ENCODE results near the gene PDZD7. TPM values are rescaled to one million over a fixed set of nuclear protein-coding genes. Genes with fewer than 3 reads are reported as not detected.

PDZD7 gene
- total RNA-seq, 1 donor from 2014 or later: 0.26 TPM

DNA sequence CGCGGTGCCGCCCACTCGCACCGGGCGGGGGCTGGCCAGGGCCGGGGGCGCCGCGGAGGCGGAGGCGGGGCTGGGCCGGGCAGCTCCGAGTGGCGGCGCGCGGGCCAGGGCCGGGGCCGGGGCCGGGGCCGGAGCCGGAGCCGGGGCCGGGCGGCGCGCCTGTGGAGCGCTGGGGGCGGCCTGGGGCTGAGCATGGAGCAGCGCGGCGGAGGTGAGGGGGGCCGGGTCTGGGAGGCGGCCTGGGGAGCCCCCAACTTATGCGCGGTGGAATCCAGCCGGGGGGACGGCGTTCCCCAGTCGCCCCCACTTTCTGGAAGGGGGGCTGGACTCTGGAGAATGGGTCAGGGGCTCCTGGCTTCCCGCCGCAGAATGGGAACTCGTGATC, 31.2 kb downstream of the PDZD7 start, which contains the start of gene LZTS2:
Gene LZTS2, plus strand, starts transcription at position 67 of the 385 bp plus-strand sequence. CDS start 2,731 bp downstream, outside the sequence.
- Histone ChIP-seq H3K27me3 (ENCODE audit: control insufficient read depth, insufficient read depth, low read length) (no peaks in the 10 kb centered on the region), H3K36me3 (ENCODE audit: control insufficient read depth, insufficient read depth, low read length) (peaks cover 13% of the 10 kb centered on the region), H3K4me3 (ENCODE audit: low read depth, low read length) (peak within 1 kb of the TSS; percentile 97)
- no peak for DNase-seq (ENCODE audit: low read depth)
- TF ChIP-seq, protein P1, sequence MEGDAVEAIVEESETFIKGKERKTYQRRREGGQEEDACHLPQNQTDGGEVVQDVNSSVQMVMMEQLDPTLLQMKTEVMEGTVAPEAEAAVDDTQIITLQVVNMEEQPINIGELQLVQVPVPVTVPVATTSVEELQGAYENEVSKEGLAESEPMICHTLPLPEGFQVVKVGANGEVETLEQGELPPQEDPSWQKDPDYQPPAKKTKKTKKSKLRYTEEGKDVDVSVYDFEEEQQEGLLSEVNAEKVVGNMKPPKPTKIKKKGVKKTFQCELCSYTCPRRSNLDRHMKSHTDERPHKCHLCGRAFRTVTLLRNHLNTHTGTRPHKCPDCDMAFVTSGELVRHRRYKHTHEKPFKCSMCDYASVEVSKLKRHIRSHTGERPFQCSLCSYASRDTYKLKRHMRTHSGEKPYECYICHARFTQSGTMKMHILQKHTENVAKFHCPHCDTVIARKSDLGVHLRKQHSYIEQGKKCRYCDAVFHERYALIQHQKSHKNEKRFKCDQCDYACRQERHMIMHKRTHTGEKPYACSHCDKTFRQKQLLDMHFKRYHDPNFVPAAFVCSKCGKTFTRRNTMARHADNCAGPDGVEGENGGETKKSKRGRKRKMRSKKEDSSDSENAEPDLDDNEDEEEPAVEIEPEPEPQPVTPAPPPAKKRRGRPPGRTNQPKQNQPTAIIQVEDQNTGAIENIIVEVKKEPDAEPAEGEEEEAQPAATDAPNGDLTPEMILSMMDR (IDR thresholded peaks at IDR 0.05; ENCODE audit: insufficient read depth, low read length, severe bottlenecking): no peak
- no peak for FAIRE-seq

- Histone ChIP-seq H3K36me3 (ENCODE audit: control insufficient read depth, insufficient read depth, low read length) (peaks cover 15% of the 10 kb centered on the region), H3K4me3 (ENCODE audit: low read depth, low read length) (peak overlapping the region; percentile 97), H3K27me3 (ENCODE audit: control insufficient read depth, insufficient read depth, low read length) (no peaks in the 10 kb centered on the region)
- TF ChIP-seq, protein P1 (IDR thresholded peaks at IDR 0.05; ENCODE audit: insufficient read depth, low read length, severe bottlenecking): peak; percentile 93
- DNase-seq (ENCODE audit: low read depth) (peak; percentile 34), FAIRE-seq (no peak)
These were observed 31.8 kb downstream of the PDZD7 start for GRCh38 chr10:100998991-100999741.

- Histone ChIP-seq H3K4me3 (ENCODE audit: low read depth, low read length) (peak overlapping the region; percentile 97), H3K36me3 (ENCODE audit: control insufficient read depth, insufficient read depth, low read length) (peaks cover 10% of the 10 kb centered on the region), H3K27me3 (ENCODE audit: control insufficient read depth, insufficient read depth, low read length) (no peaks in the 10 kb centered on the region)
- TF ChIP-seq, protein P1 (IDR thresholded peaks at IDR 0.05; ENCODE audit: insufficient read depth, low read length, severe bottlenecking): no peak
- FAIRE-seq: no peak
- peak; percentile 64 for DNase-seq (ENCODE audit: low read depth)
These were observed 32.5 kb downstream of the PDZD7 start for GRCh38 chr10:100998183-100998990.

GRCh38 chr10:100997360-100998182, 33.4 kb downstream of the PDZD7 start:
- H3K27me3 ChIP-seq (ENCODE audit: control insufficient read depth, insufficient read depth, low read length): no peaks in the 10 kb centered on the region
- peaks cover 6% of the 10 kb centered on the region for H3K36me3 ChIP-seq (ENCODE audit: control insufficient read depth, insufficient read depth, low read length)
- peak overlapping the region; percentile 97 for H3K4me3 ChIP-seq (ENCODE audit: low read depth, low read length)
- FAIRE-seq (no peak), DNase-seq (ENCODE audit: low read depth) (peak; percentile 57)
- TF ChIP-seq, protein P1 (IDR thresholded peaks at IDR 0.05; ENCODE audit: insufficient read depth, low read length, severe bottlenecking): peak; percentile 97

DNA sequence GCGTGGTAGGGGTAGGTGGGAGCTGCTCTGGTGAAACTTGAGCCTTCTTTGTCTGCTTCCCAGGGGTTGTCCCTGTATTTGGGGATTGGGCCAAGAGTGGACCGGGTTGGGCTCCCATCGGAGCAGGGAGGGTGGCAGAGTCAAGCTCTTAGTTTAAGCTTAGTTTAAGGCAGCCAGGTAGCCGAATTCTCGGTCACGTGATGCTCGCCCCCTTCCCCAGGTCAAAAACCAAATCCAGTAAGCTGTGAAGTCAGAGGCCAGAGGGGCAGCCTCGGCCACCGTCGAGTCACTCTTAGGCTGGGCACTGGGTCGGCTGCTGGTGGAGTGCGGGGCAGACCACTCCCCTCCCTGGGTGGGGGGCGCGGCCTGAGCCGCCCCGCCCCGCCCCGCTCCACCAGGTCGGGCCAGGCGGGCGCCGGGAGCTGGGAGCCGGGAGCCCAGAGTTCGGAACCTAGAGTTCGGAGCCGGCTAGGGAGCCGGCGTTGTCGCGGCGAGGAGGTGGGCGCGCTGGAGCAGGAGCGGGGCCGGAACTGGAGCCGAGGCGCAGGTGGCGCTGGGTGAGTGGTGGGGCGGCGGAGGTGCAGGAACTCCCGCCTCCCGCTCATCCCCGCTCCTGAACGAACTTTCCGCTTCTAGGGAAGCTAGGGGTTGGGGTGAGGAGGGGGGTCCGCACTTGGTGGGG, 34.1 kb downstream of the PDZD7 start:
- Histone ChIP-seq H3K4me3 (ENCODE audit: low read depth, low read length) (peak overlapping the region; percentile 97), H3K27me3 (ENCODE audit: control insufficient read depth, insufficient read depth, low read length) (no peaks in the 10 kb centered on the region), H3K36me3 (ENCODE audit: control insufficient read depth, insufficient read depth, low read length) (peaks cover 3% of the 10 kb centered on the region)
- FAIRE-seq (no peak), DNase-seq (ENCODE audit: low read depth) (no peak)
- TF ChIP-seq, protein P1 (IDR thresholded peaks at IDR 0.05; ENCODE audit: insufficient read depth, low read length, severe bottlenecking): no peak
